HG03280 (cell line): ENCODE results near the gene AOX1.
A peak's percentile ranks its signal among the peaks of the same experiment; 100 is the strongest.
"Not testable (repeated sequence)": the region's sequence is repeated elsewhere in the genome, so short reads cannot be mapped to it uniquely, and the experiment has no call there.

Experiments used
- ATAC-seq: cut with Tn5 transposase; IDR thresholded peaks from one replicate; pipeline ENCODE4 v1.9.1; 2021; ENCODE audit warnings: mild to moderate bottlenecking, moderate library complexity; ENCODE audit not compliant: unreplicated experiment

AOX1 gene

DNA sequence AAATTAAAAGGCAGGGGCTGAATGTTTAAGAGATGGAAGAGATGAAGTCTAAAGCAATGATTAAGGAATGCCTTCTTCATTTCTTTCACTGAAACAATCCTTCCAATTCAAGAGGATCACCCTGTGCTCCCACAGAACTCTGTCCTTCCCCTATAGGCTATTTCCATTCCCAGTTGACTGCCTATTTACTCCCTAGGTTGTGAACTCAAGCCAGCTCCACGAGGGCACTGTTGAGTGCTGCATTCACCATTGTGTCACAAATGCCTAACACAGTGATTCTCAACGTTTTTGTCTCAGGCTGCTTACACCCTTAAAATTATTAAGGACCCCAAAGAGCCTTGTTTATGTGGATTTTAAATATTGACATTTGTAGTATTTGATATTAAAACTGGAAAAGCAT is 112.4 kb downstream of the AOX1 start:
- ATAC-seq: no peak

DNA sequence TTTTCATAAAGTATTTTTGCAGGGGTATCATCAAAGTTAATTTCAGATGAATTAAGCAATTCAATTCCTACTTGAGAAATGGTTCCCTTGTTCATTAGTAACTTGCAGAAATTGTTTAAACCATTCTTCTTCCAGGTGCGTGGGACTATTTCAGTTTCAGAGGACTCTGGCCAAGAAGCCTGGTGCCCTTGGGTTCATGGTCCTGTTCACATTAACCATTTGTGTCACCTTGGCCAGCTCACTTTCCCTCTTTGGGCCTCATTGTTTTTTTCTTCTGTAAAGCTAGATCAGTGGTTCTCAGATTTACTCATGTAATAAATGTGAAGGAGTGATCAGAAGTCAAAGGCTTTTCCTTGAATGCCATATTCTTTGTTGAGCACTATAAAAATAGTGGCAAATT is 113.5 kb downstream of the AOX1 start:
- no peak for ATAC-seq

DNA sequence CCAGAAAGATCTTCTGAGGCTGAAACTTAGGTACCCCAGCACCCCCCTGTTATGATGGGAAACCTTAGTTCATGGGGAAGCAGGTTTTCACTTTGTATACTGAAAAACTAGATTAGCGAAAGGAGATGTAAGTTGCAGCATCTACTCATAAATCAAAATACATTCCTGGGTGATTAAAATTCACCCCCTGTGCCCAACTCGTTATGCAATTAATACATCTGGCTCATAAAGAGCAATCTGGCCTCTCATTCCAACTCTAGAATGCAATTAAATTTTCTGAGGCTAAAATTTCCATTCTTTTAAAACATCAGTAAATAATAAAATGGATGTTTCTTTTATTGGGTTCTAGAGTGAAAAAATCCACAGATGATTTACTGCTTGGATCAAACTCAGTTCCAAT is 115.0 kb downstream of the AOX1 start:
- no peak for ATAC-seq

DNA sequence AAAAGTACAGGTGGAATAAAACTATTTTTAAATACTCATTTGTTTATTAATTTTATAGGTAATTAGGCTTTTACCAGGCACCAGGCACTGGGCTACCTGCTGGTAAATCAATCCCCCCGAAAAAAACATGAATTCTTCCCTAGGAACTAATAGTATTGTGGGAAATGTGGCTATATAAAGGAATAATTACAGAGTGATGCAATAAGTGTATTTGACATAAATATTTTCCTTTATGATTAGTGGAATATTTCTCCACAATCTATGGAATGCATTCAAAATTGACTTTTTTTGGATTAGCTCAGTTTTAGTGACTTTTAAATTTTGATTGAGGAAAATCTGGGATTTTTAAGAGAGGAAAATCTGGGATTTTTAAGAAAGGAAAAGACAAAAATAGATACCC is 116.2 kb downstream of the AOX1 start:
- ATAC-seq: no peak

DNA sequence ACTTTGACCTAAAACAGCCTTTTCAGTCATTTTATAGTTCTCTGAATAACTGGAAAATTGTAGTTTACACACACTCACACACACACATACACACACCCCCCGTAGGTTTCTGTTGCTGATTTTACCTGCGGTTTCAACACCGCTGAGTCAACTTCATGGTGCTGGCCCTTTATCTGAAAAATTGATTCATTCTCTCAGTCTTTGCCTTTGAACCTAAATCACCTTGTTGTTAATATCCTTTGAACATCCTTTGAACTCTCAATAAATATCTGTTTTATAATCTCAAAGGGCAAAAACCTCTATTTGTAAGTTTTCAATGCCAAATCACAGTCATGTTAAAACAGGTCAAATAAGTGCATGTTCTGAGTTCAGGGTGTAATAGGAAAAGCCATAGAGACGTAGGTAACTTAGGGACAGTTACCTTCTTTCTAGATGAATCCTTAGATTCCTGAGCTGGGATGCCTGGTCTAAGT is 116.9 kb downstream of the AOX1 start:
- ATAC-seq: no peak

DNA sequence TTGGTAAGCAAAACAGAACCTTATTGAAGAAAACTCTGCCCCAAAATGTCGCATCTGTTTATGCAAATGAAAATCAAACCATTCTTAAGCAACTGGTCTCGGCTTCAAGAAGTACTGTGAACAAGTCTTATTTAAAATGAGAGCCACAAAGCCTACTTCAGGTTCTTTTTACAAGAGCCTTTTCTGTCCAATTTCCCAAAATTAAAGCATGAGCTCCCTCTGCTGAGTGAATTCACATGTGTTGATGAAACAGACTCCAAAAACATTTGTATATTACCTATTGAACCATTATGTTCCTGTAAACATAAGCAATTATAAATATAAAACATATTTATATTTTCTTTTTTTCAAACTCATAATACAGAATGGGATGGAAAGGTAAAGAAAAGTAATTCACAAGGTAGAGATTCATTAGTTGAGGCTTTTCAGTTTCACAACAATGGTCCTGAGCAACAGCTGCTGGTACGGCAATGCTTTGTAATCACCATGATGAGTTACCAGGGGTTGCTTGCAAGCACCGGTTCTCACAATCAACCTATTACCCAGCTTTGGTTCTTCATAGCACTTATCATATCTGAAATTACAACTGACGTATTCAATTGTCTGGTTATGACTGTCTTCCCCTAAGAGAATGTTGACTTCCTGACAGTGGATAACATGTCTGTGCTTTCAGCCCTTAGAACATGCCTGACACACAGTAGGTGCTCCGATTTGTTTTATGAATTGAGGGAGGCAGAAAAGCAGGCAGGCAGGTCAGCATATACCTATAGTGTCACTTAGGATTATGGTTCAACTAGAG is 117.5 kb downstream of the AOX1 start:
- peak; percentile 43 for ATAC-seq

DNA sequence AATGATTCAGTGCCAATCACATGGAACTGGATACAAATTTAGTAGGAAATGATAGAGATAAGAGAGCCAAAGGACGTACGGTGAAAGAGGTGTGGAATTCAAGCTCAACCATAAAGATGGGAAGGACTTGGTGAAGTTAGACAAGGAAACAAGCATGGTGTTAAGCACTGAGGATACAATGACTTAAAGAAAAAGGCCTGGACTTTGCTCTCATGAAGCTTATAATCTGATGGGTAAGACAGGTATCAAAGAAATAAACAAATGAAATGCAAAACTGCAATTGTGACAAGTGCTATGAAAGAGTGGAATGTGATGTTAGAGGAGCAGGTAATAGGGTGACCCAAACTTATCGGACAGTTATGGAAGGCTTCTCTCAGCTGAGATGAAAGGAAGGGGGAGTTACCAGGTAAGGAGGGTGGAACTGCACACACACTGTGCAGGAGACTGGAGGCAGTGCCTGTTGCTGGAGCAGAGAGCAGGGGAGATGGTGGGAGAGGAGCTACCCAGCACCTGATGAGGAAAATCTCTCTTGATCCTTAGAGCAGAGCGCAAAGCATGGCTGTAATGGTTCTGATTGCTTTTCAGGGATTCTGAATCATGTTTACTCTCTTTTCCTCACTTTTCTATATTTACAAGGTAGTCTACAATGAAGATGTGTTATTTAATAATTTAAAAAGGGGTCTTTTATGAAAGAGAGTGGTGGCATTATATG is 118.3 kb downstream of the AOX1 start:
- no peak for ATAC-seq

DNA sequence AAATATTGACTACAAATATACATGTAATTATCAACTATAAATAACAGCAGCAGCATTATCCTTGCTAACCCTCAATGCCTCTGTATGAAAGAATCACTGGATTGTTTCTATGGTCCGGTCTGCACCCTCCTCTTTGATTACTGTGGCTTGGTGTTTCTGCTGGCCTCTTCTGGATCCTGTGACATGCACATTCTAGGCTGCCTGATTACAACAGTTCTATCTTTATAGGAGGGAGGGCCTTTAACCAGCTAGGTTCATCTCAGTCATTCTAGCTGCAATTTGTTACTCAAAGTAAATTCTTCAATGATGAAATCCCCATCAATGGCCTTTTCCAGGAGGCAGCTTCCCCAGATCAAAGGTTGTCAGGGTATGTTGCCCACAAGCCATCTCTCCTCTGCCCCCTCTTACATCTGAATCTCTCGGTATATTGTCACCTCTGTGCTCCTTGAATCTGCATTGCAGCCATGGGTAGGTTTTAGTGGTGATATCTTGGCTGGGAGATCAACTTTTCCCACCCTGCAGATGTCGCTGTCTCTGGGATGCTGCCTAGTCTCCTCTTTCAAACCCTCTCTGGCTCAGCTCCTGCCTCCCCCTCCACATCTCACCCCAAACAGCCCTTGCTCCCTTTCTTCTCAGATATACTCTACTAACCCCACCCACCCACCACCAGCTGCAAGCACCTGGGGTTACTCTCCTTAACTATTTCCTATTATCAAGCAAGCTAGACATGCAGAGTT is 119.7 kb downstream of the AOX1 start:
- no peak for ATAC-seq

DNA sequence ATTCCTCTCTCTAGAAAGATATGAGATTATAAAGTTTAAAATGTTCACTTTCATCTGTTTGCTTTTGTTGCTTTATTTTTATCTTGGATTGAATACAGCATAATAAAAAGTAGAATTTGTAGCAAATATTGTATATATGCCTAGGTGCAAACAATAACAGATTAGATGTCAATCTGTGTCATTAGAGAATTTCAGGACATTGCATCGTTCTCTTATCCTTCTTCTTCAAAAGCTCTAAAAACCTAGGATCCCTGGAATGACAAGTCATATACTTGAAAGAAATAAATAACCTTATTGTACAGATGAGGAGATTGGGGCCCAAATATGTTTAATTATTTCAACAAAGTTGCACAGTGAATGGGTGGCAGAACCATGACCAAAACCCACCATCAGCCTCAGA is 123.1 kb downstream of the AOX1 start:
- no peak for ATAC-seq

DNA sequence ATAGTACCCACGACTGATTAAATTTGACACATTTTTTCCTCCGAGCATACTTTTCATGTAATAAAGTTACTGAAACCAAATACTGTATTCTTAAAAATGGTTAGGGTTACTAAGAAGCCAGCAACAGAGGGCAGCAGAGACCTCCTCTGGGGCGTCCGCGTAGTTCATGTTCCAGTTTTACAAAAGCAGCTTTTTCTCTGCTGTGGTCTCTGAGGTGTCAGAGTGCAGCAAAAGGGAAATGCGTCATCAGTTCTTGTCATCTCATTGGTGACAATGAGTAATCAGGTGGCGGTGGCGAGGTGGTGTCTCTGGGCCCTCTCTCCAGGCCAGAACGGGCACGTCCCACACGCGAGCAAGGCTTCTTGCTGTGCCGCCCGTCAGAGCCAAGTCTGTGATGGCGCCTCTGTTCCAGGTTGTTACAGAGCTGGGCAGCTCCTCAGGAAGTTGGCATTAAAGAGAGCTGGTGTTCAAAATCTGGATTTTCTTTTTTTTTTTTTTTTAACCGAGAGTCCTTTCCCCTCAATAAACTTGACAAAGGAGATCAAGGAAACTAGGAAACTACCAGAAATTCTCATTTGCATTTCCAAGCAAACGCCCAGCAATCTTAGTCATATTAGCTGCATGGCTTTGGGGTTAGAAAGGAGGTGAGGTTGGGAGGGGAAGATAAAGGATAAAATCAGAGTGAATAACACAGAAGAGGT is 127.3 kb downstream of the AOX1 start:
- peak; percentile 100 for ATAC-seq

DNA sequence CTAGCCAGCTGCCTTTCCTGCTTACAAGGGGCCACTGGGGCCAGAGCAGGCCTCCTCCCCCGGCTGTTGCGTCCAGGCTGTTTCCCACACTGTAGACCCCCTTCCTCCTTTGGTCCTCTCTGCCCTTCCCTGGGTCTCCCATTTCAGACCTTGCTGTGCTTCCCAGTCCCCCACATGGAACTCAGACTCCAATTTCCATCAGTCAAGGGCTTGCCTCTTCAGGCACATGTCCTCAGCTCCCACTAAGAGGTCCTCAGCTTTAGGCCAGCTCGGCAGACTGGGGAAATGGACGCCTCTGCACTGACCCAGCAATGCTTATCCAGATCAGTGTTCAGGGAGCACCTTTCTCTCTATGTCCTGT is 127.9 kb downstream of the AOX1 start:
- ATAC-seq: no peak

DNA sequence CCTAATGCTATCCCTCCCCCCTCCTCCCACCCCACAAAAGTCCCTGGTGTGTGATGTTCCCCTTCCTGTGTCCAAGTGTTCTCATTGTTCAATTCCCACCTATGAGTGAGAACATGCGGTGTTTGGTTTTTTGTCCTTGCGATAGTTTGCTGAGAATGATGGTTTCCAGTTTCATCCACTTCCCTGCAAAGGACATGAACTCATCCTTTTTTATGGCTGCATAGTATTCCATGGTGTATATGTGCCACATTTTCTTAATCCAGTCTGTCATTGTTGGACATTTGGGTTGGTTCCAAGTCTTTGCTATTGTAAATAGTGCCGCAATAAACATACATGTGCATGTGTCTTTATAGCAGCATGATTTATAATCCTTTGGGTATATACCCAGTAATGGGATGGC is 129.2 kb downstream of the AOX1 start:
- ATAC-seq: not testable (repeated sequence)

DNA sequence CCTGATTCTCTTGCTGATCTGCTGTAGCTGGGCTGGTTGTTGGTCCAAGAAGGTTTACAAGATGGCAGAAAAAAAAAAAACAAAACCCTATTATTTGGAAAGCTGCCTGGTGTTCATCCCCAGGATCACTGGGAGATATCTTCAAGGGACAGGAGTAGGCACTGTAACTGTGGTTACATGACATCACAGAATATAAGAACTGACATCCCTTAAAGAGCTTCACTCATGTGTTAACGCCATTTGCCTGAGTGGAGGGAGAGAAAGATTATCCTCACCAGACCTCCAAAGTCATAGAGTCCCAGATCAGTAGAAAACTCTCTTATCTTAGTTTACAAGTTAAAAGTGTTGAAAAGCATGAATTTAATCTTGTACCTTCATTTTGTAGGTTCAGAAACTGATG is 130.6 kb downstream of the AOX1 start:
- no peak for ATAC-seq
